Panc1 (cell line): ENCODE data around the gene SCUBE3. TPM values are rescaled to one million over a fixed set of nuclear protein-coding genes. Genes with fewer than 3 reads are reported as not detected.

ENCODE experiments used
- ATAC-seq: fragments of 200-7000 bp; cut with Tn5 transposase; 2 replicates; pipeline ENCODE4 v1.9.1; 2020; ENCODE audit warnings: mild to moderate bottlenecking, moderate library complexity
- BruUV-seq: library from RNA; stranded (reverse); fragments of 400-500 nt; replicated peaks from 2 replicates; lab custom pipeline; 2021; lab: Mats Ljungman, UMichigan
- CTCF ChIA-PET: fragments of 300-600 bp; sonication (Branson Sonifier 250); formaldehyde crosslinking; loops from one replicate; lab custom pipeline; 2022; ENCODE audit warnings: antibody characterized with exemption; lab: Charles Lee
- POLR2A ChIA-PET: fragments of 300-600 bp; sonication (Branson Sonifier 250); formaldehyde crosslinking; loops from one replicate; lab custom pipeline; 2022; ENCODE audit warnings: antibody characterized with exemption; lab: Charles Lee
- DNase-seq: peaks from one replicate; pipeline ENCODE4 v3.0.0-alpha.2; 2010; ENCODE audit warnings: low read depth, low spot score
- H3K27ac ChIP-seq: 2 replicates; pipeline ENCODE4 v1.5.1; 2011; ENCODE audit warnings: mild to moderate bottlenecking, low read length, inconsistent platforms
- H3K27me3 ChIP-seq: fragments of 200-500 bp; sonication (Bioruptor generic); 2 replicates; pipeline ENCODE4 v1.6.0; 2014; ENCODE audit warnings: low read length, inconsistent platforms; ENCODE audit not compliant: control insufficient read depth, insufficient read depth
- H3K36me3 ChIP-seq: fragments of 200-500 bp; sonication (Bioruptor generic); 2 replicates; pipeline ENCODE4 v1.5.1; 2014; ENCODE audit warnings: inconsistent platforms, mild to moderate bottlenecking, low read length, moderate library complexity; ENCODE audit not compliant: control insufficient read depth, insufficient read depth
- H3K4me1 ChIP-seq: 2 replicates; pipeline ENCODE4 v1.5.1; 2011; ENCODE audit warnings: inconsistent platforms, mild to moderate bottlenecking, low read length, moderate library complexity; ENCODE audit not compliant: control insufficient read depth, insufficient read depth
- H3K4me3 ChIP-seq, 2 experiments: 2 replicates each; pipeline ENCODE4 v1.5.1; 2011 to 2012; ENCODE audit warnings: low read depth in 2 of 2, low read length in 2 of 2, mild to moderate bottlenecking in 2 of 2, inconsistent platforms in 1 of 2, moderate library complexity in 1 of 2
- H3K9me3 ChIP-seq: fragments of 200-500 bp; sonication (Bioruptor generic); 2 replicates; pipeline ENCODE4 v1.5.1; 2014; ENCODE audit warnings: low read depth, mild to moderate bottlenecking, inconsistent platforms, low read length, moderate library complexity; ENCODE audit not compliant: control insufficient read depth, insufficient read depth
- POLR2AphosphoS5 ChIP-seq: IDR thresholded peaks from 2 replicates; pipeline ENCODE4 v1.6.1; 2012; ENCODE audit warnings: mild to moderate bottlenecking, low read depth, low read length, moderate library complexity
- SIN3A ChIP-seq: IDR thresholded peaks from 2 replicates; pipeline ENCODE4 v1.6.1; 2012; ENCODE audit warnings: low read depth, mild to moderate bottlenecking, low read length, moderate library complexity, borderline replicate concordance; ENCODE audit not compliant: insufficient read depth
- TCF7L2 ChIP-seq: IDR thresholded peaks from 2 replicates; pipeline ENCODE4 v1.6.1; 2011; ENCODE audit warnings: mild to moderate bottlenecking, low read depth, low read length, inconsistent platforms
- in situ Hi-C: cut with HindIII; loops from 2 replicates; pipeline ENCODE4 v1.10.0; 2016; ENCODE audit warnings: low sequenced_read_pairs, low pct_unique_long_range_greater_than_20kb
- intact Hi-C: fragments of 100-400 bp; cut with micrococcal nuclease; formaldehyde crosslinking; loops from one replicate; pipeline ENCODE4 v1.10.0; 2022; ENCODE audit not compliant: unreplicated experiment
- total RNA-seq: library from RNA; stranded (reverse); gene quantifications from one replicate; pipeline ENCODE4 v1.2.1, GENCODE V29; 2021; ENCODE audit not compliant: unreplicated experiment
- TF ChIP-seq, protein P1 (sequence below), 2 experiments: IDR thresholded peaks; 2 replicates each; pipeline ENCODE4 v1.6.1; 2011 to 2012; ENCODE audit warnings: low read depth in 2 of 2, control low read depth in 1 of 2, low read length in 1 of 2, mild to moderate bottlenecking in 1 of 2, moderate library complexity in 1 of 2; ENCODE audit not compliant: insufficient read depth in 1 of 2
- TF ChIP-seq, protein P2 (sequence below): fragments of 450-650 bp; IDR thresholded peaks from 2 replicates; pipeline ENCODE4 v1.5.1; 2017; ENCODE audit warnings: mild to moderate bottlenecking

Gene SCUBE3
- total RNA-seq, 1 experiment from 2014 or later = 1.6 TPM

DNA sequence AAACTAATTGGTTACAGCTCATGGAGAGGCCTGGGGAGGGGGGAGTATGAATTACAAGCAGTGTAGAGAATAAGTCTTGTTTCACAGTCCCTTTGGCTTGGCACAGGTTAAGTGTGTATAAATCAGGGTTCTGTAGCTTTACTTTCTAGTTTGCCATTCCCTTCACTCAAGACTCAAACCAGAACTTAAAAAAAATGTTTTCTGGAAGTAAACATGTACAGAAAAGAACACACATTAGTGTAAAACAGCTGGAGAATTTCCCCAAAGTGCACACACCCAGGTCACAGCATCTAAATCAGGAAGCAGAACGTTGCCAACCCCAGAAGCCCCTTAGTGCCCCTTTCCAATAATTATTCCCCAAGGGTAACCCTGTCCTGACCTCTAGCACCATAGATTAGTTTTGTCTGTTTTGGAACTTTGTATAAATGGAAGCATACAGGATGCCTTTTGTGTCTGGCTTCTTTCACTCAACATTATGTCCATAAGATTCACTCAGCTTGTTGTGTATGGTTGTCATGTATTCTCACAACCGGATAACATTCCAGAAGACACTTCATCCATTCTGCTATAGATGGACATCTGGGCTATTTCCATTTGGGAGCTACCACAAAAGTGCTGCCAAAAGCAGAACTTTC is 33.7 kb upstream of the SCUBE3 start:
- no TSS peak for BruUV-seq
- Histone ChIP-seq H3K36me3 (no peaks in the 10 kb centered on the region), H3K4me1 (peaks cover 5% of the 10 kb centered on the region), H3K4me3 (no peak overlapping the region), H3K27me3 (no peaks in the 10 kb centered on the region), H3K27ac (no peak overlapping the region), H3K9me3 (no peaks in the 10 kb centered on the region)
- POLR2A ChIA-PET = no interaction called here
- ATAC-seq (no peak), DNase-seq (no peak)
- in situ Hi-C loops (no loop called here), intact Hi-C loops (no loop called here)
- TF ChIP-seq, protein P1, sequence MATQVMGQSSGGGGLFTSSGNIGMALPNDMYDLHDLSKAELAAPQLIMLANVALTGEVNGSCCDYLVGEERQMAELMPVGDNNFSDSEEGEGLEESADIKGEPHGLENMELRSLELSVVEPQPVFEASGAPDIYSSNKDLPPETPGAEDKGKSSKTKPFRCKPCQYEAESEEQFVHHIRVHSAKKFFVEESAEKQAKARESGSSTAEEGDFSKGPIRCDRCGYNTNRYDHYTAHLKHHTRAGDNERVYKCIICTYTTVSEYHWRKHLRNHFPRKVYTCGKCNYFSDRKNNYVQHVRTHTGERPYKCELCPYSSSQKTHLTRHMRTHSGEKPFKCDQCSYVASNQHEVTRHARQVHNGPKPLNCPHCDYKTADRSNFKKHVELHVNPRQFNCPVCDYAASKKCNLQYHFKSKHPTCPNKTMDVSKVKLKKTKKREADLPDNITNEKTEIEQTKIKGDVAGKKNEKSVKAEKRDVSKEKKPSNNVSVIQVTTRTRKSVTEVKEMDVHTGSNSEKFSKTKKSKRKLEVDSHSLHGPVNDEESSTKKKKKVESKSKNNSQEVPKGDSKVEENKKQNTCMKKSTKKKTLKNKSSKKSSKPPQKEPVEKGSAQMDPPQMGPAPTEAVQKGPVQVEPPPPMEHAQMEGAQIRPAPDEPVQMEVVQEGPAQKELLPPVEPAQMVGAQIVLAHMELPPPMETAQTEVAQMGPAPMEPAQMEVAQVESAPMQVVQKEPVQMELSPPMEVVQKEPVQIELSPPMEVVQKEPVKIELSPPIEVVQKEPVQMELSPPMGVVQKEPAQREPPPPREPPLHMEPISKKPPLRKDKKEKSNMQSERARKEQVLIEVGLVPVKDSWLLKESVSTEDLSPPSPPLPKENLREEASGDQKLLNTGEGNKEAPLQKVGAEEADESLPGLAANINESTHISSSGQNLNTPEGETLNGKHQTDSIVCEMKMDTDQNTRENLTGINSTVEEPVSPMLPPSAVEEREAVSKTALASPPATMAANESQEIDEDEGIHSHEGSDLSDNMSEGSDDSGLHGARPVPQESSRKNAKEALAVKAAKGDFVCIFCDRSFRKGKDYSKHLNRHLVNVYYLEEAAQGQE (IDR thresholded peaks at IDR 0.05; ENCODE audit: insufficient read depth in 1 of 2, low read depth in 2 of 2, low read length in 1 of 2) = no peak
- TF ChIP-seq, protein P2, sequence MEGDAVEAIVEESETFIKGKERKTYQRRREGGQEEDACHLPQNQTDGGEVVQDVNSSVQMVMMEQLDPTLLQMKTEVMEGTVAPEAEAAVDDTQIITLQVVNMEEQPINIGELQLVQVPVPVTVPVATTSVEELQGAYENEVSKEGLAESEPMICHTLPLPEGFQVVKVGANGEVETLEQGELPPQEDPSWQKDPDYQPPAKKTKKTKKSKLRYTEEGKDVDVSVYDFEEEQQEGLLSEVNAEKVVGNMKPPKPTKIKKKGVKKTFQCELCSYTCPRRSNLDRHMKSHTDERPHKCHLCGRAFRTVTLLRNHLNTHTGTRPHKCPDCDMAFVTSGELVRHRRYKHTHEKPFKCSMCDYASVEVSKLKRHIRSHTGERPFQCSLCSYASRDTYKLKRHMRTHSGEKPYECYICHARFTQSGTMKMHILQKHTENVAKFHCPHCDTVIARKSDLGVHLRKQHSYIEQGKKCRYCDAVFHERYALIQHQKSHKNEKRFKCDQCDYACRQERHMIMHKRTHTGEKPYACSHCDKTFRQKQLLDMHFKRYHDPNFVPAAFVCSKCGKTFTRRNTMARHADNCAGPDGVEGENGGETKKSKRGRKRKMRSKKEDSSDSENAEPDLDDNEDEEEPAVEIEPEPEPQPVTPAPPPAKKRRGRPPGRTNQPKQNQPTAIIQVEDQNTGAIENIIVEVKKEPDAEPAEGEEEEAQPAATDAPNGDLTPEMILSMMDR = no peak
- no peak for TF ChIP-seq SIN3A
- no peak for TF ChIP-seq TCF7L2
- TF ChIP-seq POLR2AphosphoS5 = no peak
- CTCF ChIA-PET = no interaction called here

DNA sequence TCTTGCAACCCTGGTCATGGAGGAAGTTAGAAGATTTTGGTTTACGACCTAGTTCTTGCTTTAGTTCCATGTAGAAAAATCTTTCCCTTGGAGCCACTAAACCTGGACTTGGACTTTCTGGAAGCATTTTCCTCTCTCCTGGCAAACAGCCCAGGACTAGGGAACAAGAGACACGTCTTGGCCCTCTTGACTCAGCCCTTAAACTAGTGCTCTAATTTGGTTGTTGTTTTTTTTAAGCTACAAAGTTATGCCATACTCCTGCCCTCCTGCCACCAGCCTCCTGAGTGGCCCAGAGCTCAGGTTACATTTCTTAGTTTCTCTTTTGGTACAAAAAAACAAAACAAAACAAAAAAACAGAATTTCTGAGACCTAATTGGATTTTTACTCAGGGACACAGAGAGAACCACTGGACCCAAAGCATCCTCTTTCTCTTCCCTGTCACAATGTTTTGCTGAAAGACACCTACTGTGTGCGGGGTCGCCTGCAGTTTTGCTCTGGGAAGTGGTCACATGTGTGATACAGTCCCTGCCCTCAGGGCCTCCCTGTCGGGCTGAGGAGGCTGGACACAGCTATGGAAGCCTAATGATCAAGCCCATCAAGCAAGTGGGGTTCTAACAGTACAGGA is 32.3 kb upstream of the SCUBE3 start:
- peaks cover 11% of the 10 kb centered on the region for H3K4me1 ChIP-seq
- TF ChIP-seq, protein P1 (IDR thresholded peaks at IDR 0.05; ENCODE audit: insufficient read depth in 1 of 2, low read depth in 2 of 2, low read length in 1 of 2) = no peak
- no peak overlapping the region for H3K4me3 ChIP-seq
- H3K27ac ChIP-seq = no peak overlapping the region; the same call in 1 of the 2 replicates
- no peaks in the 10 kb centered on the region for H3K27me3 ChIP-seq
- no peak for ATAC-seq
- ChIA-PET CTCF (no interaction called here), POLR2A (no interaction called here)
- H3K36me3 ChIP-seq = no peaks in the 10 kb centered on the region
- no peaks in the 10 kb centered on the region for H3K9me3 ChIP-seq
- BruUV-seq = no TSS peak
- in situ Hi-C loops (no loop called here), intact Hi-C loops (no loop called here)
- no peak for DNase-seq
